B cell (primary cell): ENCODE results near the gene METRNL. TPM values are rescaled to one million over a fixed set of nuclear protein-coding genes. Genes with fewer than 3 reads are reported as not detected.

Experiments
- ATAC-seq: fragments of 200-7000 bp; cut with Tn5 transposase; one replicate; pipeline ENCODE4 v1.10.0; 2021; ENCODE audit warnings: low read depth, mild to moderate bottlenecking, moderate number of reproducible peaks, moderate library complexity
- CTCF ChIA-PET: fragments of 350-600 bp; sonication (Branson Sonifier 250); formaldehyde crosslinking; loops from one replicate; lab custom pipeline; 2021; ENCODE audit warnings: antibody characterized with exemption, inconsistent platforms; lab: Charles Lee
- POLR2A ChIA-PET: fragments of 350-600 bp; sonication (Branson Sonifier 250); formaldehyde crosslinking; loops from one replicate; lab custom pipeline; 2021; ENCODE audit warnings: antibody characterized with exemption; lab: Charles Lee
- DNase-seq: peaks from one replicate; pipeline ENCODE4 v3.0.0; 2013
- H2AFZ ChIP-seq: 2 replicates; pipeline ENCODE4 v1.6.1; 2012; ENCODE audit warnings: mild to moderate bottlenecking, low read depth, low read length; ENCODE audit not compliant: insufficient read depth, poor library complexity, severe bottlenecking
- H3K27ac ChIP-seq, 2 donors: 1 replicate in 1 of 2; 2 replicates in 1 of 2; pipeline ENCODE4 v1.5.1; 2012 to 2013; ENCODE audit warnings: low read length in 2 of 2, mild to moderate bottlenecking in 2 of 2, moderate library complexity in 1 of 2
- H3K27me3 ChIP-seq, 4 experiments: fragments of 200-600 bp in 1 of 4; sonication (generic) in 1 of 4; replicated peaks in 1 of 4; 1 replicate in 2 of 4; 2 replicates in 2 of 4; pipeline versions ENCODE4 v1.6.1 to v1.7.0; 2013 to 2016; ENCODE audit warnings: low read length in 3 of 4, mild to moderate bottlenecking in 2 of 4, mixed read lengths in 1 of 4, moderate library complexity in 1 of 4; ENCODE audit not compliant: insufficient read depth in 4 of 4, control insufficient read depth in 3 of 4; ENCODE audit errors: control extremely low read depth in 1 of 4
- H3K36me3 ChIP-seq, 2 experiments: replicated peaks in 1 of 2; 1 replicate in 1 of 2; 2 replicates in 1 of 2; pipeline versions ENCODE4 v1.6.1 to v1.7.1; 2013; ENCODE audit warnings: low read length in 1 of 2; ENCODE audit not compliant: insufficient read depth in 2 of 2, control insufficient read depth in 1 of 2; ENCODE audit errors: control extremely low read depth in 1 of 2, extremely low read depth in 1 of 2
- H3K4me1 ChIP-seq, 2 donors: fragments of 200-600 bp in 1 of 2; sonication (generic) in 1 of 2; 1 replicate in 1 of 2; 2 replicates in 1 of 2; pipeline versions ENCODE4 v1.5.1 to v1.6.1; 2013 to 2017; ENCODE audit warnings: low read length in 2 of 2; ENCODE audit not compliant: control insufficient read depth in 2 of 2, insufficient read depth in 2 of 2
- H3K4me2 ChIP-seq: replicated peaks from 2 replicates; pipeline ENCODE3; 2012; ENCODE audit warnings: mild to moderate bottlenecking, low read depth, low read length; ENCODE audit not compliant: poor library complexity, severe bottlenecking
- H3K4me3 ChIP-seq, 5 experiments: fragments of 200-600 bp in 1 of 5; sonication (generic) in 1 of 5; 1 replicate in 3 of 5; 2 replicates in 2 of 5; pipeline versions ENCODE4 v1.5.1 to v1.7.0; 2011 to 2016; ENCODE audit warnings: low read length in 4 of 5, mild to moderate bottlenecking in 4 of 5, low read depth in 2 of 5, control low read depth in 1 of 5, moderate library complexity in 1 of 5; ENCODE audit not compliant: insufficient read depth in 1 of 5; ENCODE audit errors: control extremely low read depth in 1 of 5, extremely low read depth in 1 of 5
- H3K79me2 ChIP-seq: fragments of 200-600 bp; sonication (generic); one replicate; pipeline ENCODE4 v1.6.0; 2016; ENCODE audit warnings: low read length; ENCODE audit not compliant: control insufficient read depth, insufficient read depth
- H3K9ac ChIP-seq: fragments of 200-600 bp; sonication (generic); 2 replicates; pipeline ENCODE4 v1.6.1; 2017; ENCODE audit warnings: mild to moderate bottlenecking, low read length, moderate library complexity
- H3K9me3 ChIP-seq, 3 donors: one replicate each; pipeline versions ENCODE4 v1.6.1 to v1.7.1; 2013; ENCODE audit warnings: low read length in 2 of 3; ENCODE audit not compliant: control insufficient read depth in 2 of 3, insufficient read depth in 1 of 3; ENCODE audit errors: control extremely low read depth in 1 of 3
- H4K20me1 ChIP-seq: 2 replicates; pipeline ENCODE4 v1.6.0; 2012; ENCODE audit warnings: mild to moderate bottlenecking, low read length; ENCODE audit not compliant: insufficient read depth, control insufficient read depth, poor library complexity, severe bottlenecking
- H3K27ac Mint-ChIP-seq: one replicate; pipeline ENCODE4 v1.8.0; 2021; ENCODE audit warnings: mixed read lengths
- H3K27me3 Mint-ChIP-seq: one replicate; pipeline ENCODE4 v1.8.0; 2021; ENCODE audit warnings: mixed read lengths
- H3K4me1 Mint-ChIP-seq: one replicate; pipeline ENCODE4 v1.8.0; 2021; ENCODE audit warnings: mixed read lengths
- H3K4me3 Mint-ChIP-seq: one replicate; pipeline ENCODE4 v1.8.0; 2021; ENCODE audit warnings: mixed read lengths
- H3K9me3 Mint-ChIP-seq: one replicate; pipeline ENCODE4 v1.8.0; 2022; ENCODE audit warnings: mixed read lengths; ENCODE audit not compliant: insufficient read depth
- CTCF ChIP-seq: fragments of 200-600 bp; IDR thresholded peaks from one replicate; pipeline ENCODE4 v1.8.0; 2022; ENCODE audit warnings: antibody characterized with exemption, mild to moderate bottlenecking
- EZH2 ChIP-seq: IDR thresholded peaks from 2 replicates; pipeline ENCODE4 v1.6.1; 2012; ENCODE audit warnings: borderline replicate concordance, low read depth, mild to moderate bottlenecking, moderate library complexity, low read length; ENCODE audit not compliant: insufficient read depth, poor library complexity, severe bottlenecking
- WGBS: methylation state at CpG from one replicate; pipeline ENCODE4 v1.1.5; 2013; ENCODE audit warnings: missing lambda C conversion rate; ENCODE audit not compliant: insufficient coverage; 5-methylcytosine and 5-hydroxymethylcytosine counted together
- intact Hi-C: fragments of 100-400 bp; cut with micrococcal nuclease; formaldehyde crosslinking; loops from one replicate; pipeline ENCODE4 v1.10.0; 2022
- polyA plus RNA-seq: library from polyadenylated mRNA; depleted of rRNA; stranded (reverse); fragments of >200 nt; gene quantifications from 2 replicates; pipeline ENCODE4 v1.2.3, GENCODE V29; 2012
- total RNA-seq, 2 donors: library from RNA; stranded (reverse); fragments of 120-200 nt in 1 of 2; gene quantifications; 1 replicate in 1 of 2; 2 replicates in 1 of 2; pipeline versions ENCODE4 v1.2.3 to v1.2.4, GENCODE V29; 2013 to 2022

Gene METRNL
- total and polyA plus RNA-seq, 2 donors (not counting 1 experiment from before 2014, with no cell fraction given) = 11.8 to 18.4 TPM

GRCh38 chr17:83062011-83062817 lies 17.2 kb upstream of the METRNL start:
- TF ChIP-seq CTCF (no peak), EZH2 (no peak)
- no peak overlapping the region for H3K27ac ChIP-seq
- intact Hi-C loops = no loop called here
- DNase-seq (no peak), ATAC-seq (no peak)
- peaks cover 0 to 3% (median 1%) of the 10 kb centered on the region in 4 experiments for H3K27me3 ChIP-seq
- 55% methylated on average over 21 of the region's 24 CpGs for WGBS
- Mint-ChIP-seq H3K9me3 (no peaks in the 10 kb centered on the region), H3K4me1 (no peaks in the 10 kb centered on the region), H3K4me3 (no peak overlapping the region), H3K27ac (no peak overlapping the region), H3K27me3 (peaks cover 9% of the 10 kb centered on the region)
- H3K4me3 ChIP-seq = no peak overlapping the region
- no peaks in the 10 kb centered on the region for H3K79me2 ChIP-seq
- H3K4me1 ChIP-seq = no peaks in the 10 kb centered on the region
- H3K9ac ChIP-seq = no peak overlapping the region
- ChIA-PET CTCF (no interaction called here), POLR2A (no interaction called here)
- no peaks in the 10 kb centered on the region for H4K20me1 ChIP-seq
- H2AFZ ChIP-seq = no peak overlapping the region
- no peaks in the 10 kb centered on the region for H3K9me3 ChIP-seq
- no peak overlapping the region for H3K4me2 ChIP-seq
- no peaks in the 10 kb centered on the region for H3K36me3 ChIP-seq
